GM04504 (cell line): Measurements from ENCODE around the gene MIP.
"Not testable (repeated sequence)": the region's sequence is repeated elsewhere in the genome, so short reads cannot be mapped to it uniquely, and the experiment has no call there.

Source experiments
- DNase-seq: peaks from one replicate; pipeline ENCODE4 v3.0.0-alpha.2; 2012; ENCODE audit warnings: low read depth

Gene MIP

DNA sequence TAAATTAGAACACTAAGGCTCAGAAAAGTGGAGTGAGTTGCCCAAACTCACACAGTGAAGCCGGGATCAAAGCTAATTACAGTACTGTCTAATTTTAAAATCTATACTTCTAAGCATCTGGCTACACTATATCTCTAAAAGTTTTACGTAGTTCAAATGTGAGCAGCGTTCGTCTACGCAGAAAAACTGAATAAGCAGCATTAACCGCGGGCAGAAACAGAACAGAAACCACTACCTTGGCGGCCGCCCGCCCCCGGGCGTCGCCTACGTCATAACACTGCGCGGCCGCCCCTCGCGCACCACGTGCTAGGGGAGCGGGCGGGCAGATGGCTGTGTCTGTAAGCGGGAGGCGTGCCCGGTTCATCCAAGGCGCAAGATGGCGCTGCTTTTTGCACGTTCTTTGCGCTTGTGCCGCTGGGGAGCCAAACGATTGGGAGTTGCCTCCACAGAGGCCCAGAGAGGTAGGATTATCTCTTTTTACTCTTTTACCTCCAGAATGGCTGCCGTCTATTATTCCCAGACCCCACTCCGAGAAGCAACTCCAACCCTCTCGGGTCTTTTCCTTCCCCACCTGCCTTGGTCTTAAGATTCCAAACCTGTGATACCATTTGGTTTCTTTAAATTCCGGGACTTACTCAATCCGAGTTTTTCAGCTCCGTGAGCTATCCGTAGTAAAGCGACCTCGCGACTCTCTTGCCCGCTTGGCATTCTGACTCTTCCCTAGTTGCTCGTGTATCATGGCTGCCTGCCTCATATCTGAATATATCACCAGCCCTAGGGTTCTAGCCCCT, 14.0 kb upstream of the MIP start, which contains the start of gene SPRYD4:
Gene SPRYD4, plus strand, starts transcription at position 363 of the 791 bp plus-strand sequence. Its CDS starts 14 bp downstream, at position 377.
- peak; percentile 80 for DNase-seq

DNA sequence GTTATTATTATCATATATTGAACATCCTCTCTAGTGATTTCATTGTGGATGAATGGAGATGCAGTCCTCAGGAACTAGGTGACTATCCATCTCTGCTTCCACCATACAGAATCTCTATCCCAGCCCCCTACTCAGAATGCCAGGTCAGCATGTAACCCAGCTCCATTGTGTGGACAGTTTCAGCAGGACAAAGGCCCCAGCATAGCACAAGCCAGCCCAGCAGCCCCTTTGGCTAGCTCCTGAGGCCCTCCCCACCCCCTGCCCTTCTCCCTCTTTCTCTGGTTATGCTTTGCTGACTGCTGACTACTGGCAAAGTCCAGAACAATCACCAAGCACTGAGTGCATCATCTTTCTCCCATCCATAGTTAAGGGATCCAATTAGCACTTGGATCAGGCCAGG, 8.1 kb upstream of the MIP start:
- DNase-seq = no peak

DNA sequence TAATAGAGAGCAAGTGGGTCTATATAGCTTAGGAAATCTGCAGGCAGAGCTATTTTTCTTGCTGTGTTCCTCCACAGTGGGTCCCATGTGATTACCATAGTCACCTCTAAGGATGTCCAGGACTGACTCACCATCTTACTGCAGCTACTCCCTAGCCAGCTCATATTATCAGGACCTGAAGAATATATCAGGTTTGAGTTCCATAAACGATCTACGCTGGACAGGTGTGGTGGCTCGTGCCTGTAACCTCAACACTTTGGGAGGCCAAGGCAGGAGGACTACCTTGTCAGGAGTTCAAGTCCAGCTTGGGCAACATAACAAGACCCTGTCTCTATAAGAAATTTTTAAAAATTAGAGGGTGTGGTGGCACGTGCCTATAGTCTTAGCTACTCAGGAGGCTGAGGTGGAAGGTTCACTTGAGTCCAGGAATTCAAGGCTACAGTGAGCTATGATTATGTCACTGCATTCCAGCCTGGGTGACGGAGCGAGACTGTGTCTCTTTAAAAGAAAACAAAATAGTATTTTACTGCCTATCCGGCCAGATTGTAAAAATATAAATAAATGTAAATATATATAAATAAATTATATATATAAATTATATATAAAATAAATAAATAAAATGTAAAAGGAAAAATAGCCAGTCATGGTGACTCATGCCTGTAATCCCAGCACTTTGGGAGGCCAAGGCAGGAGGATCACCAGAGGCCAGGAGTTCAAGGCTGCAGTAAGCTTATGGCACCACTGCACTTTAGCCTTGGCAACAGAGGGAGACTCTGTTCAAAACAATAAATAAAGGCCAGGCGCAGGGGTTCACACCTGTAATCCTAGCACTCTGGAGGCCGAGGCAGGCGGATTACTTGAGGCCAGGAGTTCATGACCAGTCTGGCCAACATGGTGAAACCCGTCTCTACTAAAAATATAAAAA, 7.0 kb upstream of the MIP start:
- no peak for DNase-seq

DNA sequence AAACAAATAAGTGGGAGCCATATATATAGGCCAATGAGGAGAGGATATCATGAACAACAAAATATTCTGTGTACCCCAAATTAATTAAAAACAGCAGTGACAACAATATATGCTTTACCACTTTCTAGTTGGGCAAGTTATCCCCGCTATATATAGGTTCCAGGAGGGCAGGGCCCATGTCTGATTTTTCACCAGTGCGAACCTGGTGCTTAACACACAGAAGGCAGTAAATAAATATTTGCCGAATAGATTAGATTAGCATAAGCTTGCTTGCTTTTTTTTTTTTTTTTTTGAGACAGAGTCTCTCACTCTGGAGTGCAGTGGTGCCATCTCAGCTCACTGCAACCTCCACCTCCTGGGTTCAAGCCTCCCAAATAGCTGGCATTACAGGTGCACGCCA, 3.4 kb upstream of the MIP start:
- no peak for DNase-seq

DNA sequence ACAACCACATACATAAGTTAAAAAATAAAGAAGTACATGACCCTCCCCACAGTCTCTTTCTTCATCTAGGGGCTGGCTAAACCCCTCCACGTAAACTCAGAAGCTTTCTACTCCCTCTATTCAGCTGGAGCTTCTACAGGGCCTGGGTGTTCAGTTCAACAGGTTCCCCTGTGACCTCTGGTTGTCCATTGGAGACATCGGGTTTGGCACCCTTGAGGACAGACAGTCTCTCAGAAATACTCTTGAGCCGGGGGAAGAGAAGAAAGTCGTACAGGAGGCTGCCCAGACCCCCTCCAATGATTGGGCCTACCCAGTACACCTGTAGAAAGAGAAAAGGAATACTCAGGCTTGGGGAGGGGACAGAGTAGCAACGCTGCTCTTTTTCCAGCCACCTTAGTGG, 3.3 kb downstream of the MIP start:
- DNase-seq = no peak

DNA sequence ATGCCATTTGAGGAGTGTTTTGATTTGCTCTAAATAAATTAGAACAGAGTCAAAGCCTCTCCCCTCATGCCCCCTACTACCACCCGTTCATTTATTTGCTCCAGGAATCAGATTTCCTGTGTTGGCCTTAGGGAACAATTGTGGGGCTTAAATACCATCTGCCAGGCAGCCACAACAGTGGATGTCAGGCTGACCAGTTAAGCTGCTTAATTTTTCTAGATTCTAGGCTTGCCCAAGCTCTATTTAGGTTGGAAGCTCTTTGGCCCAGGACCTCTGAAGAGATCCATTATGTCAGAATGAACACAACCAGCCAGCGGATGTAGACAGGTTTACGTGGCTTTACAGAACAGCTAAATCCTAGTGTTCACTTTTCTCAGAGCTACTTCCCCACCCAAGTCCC, 4.2 kb downstream of the MIP start:
- DNase-seq = no peak

DNA sequence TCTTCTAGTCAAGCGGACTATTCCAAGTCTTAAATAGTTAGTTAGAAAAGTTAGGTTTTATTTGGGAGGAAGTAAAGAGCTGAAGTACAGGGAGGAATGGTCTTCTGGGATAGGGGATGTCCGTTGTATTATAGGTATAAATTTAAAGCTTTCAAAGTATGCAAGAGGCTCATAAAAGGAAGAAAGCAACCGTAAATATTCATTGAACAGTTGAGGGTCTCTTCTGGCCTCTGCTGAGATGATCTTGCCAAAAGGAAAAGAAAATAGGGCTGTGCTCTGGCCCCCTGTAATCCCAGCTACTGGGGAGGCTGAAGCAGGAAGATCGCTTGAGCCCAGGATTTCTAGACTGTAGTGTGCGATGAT, 4.9 kb downstream of the MIP start:
- DNase-seq = no peak

DNA sequence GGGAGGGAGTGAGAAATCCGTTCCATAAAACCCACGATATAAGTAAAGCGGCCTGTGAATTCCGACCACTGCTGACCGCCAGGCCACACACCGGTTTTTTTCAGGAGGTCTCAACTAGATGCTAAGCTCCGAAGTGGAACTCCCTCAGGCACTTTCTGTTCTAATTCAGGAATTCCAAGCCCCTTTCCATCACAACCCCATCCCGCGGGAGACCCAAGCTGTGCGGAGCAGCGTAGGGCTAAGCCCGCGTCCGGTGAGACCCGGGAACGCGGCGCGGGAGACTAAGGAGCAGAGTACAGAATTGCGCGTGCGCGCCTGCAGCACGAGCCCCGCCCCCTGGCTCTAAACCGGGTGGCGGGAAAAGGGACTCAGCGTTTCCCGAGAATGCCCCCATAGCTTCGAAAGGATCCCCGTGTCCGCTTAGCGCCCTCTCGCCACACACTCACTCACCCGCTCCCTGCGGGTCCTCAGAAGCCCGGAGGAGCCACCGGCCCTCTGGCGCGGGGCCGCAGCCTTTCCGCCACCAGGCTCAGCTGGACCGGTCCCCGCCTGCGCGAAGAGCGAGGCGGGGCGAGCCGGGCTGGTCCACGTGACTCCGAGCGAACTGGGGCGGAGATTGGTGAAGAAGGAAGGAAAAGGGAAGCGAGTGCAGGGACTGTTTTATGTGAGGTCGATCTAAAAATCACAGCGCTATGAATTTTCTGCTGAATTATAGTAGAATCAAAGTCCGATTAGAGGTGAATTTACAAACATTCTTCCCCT, 5.4 kb downstream of the MIP start, which contains the start of gene TIMELESS:
Gene TIMELESS, minus strand, starts transcription at position 567 of the 762 bp plus-strand sequence. CDS start 15,256 bp downstream, outside the sequence.
- peak; percentile 75 for DNase-seq

DNA sequence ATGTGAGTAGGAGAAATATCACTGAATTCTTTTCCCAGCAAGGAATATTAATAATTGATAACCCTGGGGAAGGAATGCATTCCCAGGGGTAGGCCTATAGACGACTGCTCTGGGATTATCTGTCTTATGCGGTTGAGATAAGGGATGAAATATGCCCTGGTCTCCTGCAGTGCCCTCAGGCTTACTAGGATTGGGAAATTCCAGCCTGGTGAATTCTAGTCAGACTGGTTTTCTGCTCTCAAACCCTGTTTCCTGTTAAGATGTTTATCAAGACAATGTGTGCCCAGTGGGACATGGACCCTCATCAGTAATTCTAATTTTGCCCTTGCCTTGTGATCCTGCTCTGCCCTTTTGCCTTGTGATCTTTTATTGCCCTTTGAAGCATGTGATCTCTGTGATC, 11.2 kb downstream of the MIP start:
- DNase-seq = not testable (repeated sequence)

DNA sequence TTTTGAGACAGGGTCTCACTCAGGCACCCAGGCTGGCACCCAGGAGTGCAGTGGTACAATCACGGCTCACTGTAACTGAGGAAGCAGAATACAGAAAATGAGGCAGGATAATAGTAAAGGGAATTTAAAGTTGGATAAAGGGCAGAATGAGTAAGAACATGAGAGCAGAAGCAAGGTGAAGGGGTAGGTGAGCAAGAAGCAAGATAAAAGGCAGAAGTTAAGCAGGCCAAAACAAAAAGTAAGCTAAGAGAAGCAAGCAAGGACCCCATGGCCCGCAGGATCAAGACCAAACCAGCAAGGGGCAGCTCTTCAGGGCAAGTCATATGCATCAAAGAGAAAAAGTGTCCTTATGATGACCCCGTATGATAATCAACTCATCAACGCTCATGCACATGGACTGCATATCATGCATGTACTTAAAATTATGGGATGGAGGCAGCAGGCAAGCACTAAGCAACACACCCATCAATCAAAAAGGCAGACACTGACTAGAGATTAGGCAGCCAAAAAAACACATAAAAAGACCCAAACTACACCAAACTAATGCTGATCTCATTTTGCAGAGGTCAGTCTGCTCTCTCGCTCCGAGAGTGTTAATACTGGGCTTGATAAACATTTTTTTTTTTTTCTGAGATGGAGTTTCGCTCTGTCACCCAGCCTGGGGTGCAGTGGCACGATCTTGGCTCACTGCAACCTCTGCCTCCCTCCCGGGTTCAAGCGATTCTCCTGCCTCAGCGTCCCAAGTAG, 16.9 kb downstream of the MIP start:
- no peak for DNase-seq

DNA sequence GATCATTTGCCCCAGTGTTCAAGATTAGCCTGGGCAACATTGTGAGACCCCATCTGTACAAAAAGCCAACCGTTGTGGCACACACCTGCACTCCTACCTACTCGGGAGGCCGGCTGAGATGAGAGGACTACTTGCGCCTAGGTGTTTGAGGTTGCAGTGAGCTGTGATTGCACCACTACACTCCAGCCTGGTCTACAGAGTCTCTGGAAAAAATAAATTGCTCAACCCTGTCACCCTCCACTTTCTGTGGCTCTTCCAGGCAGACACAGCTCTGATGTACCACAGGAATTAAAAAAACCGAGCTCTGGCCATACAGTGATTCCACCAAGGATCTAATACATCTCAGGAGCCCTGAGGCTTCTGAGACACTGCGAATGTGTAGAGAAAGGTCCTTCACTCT, 19.6 kb downstream of the MIP start:
- DNase-seq = no peak

DNA sequence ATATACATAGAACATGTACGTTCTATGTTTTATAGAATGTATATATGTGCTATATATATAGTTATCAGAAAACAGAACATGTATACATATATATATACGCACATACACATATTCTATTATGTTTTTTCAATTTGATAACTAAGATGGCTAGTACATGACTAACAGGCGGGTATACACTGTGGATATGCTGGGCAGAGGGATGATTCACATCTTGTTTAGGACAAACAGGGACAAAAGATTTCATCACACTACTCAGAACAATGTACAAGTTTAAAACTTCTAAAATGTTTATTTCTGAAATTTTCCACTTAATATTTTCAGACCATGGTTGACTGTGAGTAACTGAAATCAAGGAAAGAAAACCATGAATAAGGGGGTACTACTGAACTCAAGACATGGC, 22.6 kb downstream of the MIP start:
- no peak for DNase-seq

DNA sequence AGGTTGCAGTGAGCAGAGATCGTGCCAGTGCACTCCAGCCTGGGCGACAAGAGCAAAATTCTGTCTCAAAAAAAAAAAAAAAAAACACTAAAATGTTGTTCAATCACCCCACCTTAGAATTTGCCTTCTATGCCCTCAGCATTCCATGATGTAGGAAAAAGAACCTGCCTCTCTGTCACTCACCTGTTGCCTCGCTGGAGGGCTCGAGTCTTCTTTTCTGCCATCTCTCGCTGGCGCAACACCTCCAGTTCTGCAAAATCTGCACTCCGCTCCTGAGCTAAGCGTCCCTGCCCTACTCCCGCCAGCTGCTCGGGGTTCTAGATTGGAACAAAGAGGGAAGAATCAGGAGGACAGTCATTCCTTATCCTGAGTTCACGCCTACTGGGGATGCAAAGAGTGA, 23.2 kb downstream of the MIP start:
- DNase-seq = no peak

DNA sequence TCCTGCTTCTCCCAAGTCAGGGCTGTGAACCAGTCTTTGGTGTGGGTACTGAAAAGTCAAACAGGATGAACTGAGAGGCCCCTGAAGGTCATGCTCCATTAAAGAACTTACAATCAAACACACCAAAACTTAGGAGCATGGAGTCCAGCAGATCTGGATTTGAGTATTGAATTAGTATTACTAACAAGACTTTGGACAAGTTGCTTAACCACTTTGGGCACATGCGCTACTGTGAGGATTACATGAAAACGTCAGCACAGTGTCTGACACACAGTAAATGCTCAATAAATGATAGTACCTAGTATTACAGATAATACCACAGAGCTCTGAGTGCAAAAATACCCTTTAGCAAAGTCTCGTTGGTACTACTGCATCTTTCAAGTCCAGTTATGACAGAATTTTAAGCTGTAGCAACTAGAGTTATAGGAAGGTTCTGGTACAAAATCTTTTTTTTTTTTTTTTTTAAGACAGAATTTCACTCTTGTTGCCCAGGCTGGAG, 28.5 kb downstream of the MIP start:
- DNase-seq = no peak

DNA sequence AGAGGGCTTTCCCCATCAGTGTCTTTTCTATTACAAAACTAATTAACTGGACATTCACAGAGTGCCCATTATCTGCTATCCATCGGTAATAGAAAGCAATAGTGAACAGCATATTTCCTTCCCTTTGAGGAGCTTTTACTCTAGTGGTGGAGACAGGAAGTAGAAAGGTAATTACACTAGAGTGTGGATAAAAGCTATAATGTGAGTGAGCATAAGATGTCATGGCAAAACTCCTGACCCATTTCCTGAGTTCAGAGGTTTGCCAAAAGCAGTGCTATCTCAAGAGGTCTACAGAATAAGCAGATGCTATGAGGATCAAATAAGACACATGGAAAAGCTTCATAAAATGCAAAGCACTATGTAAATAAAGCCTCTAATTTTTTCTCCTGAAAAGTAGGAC, 29.3 kb downstream of the MIP start:
- DNase-seq = no peak

DNA sequence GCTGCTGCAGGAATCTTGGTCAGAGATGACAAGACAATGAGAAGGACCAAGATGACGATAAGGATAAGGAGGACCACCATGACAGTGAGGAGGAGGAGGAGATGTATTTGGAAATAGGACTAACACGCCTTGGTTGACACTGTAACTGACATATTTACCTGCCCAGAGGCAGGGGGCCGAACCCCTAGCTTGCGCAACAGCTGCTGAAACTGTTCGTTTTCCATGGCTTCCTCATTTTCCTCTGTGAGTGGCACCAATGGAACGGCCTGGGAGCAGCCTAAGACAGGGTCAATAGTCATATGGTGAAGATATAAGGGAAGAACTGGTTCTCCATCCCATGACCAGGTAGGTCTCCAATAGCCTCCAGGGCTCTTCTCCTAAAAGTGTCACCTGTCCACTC, 34.0 kb downstream of the MIP start:
- no peak for DNase-seq

DNA sequence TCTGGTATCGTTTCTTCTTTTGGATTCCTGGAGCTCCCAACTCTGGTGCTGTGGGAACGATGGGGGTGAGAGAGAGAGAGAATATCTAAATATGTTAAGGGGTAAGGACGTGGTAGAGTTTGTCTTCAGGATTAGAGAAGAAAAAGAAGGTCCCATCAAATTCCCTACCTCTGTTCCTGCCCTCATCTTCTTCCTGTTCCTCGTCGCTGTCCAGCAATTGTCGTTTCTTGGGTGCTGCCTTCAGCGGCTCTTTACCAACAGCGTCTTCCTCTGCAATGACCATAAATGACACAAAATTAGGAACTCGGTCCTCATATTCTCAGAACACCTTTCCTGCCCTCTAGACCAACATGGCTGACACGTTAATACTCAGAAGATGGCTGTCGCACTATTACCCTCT, 36.7 kb downstream of the MIP start:
- DNase-seq = no peak

DNA sequence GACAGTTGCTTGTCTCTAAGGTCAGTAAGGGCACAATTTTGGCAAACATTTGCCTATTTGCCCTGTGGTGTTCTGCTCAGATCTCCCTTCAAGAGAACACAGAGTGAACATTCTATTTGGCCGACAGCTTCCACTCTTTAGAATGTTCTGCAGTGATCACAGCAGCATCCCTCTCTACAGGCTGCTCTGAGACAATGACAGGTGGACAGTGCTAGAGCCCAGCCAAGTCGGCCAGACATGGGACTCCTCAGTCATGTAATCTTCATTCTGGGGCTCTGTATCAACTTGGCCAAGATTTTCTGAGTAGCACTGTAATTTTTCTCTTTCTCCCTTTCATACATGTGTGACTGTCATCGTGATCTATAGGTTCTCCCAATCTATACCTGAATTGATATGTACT, 40.1 kb downstream of the MIP start:
- DNase-seq = no peak

DNA sequence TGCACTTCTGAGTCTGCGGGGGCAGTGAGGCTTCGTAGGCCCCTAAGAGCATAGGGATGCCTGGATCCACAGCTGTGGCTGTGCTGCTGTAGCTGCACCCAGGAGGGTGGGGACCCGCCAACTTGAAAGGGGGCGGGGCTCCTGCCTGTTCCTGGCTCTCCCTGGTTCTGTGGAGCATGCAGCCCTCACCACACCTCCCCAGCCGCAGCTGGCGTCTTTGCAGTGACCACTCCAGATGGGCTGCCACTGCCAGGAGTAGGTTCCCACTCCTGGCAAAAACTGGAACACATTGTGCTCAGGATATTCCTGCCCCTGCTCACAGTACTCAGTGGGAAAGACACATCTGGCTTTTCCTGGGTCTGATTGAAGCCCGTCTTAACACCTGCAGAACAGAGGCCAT, 41.1 kb downstream of the MIP start:
- no peak for DNase-seq

DNA sequence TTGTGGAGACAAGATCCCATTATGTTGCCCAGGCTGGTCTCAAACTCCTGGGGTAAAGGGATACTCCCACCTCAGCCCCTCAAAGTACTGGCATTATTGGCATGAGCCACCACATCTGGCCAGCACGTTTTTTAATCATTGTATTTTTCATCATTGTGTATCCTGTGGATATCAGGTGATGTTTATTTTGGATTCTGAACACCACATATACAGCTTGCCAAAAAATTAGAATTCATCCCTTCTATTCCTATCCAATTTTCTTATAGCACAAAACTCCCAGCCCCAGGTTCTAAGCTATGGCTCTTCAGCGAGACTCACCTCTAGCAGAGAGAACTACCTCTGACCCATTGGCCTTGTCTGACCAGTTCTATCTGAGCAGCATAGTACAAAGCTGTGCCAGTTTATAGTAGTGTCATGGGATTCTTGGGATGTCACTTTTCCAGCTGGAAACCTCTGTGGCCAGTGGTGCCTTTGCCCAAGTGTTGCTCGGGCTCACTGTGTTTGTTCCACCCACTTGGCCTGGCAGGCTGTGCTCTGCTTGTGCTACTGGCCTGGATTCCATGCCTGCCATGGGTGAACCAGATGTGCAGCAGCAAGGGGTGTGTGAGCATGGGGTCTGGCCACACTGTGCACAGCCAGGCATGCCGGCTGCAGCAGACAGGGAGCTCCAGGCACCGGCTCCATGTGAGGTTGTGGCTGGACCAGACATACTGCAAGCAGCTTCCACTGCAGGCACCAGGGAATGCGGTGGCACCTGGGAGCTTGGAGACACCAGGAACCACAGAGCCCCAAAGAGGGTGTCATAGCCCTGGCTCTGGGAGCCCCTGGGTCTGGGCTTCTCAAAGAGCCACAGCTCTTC, 42.4 kb downstream of the MIP start:
- no peak for DNase-seq

DNA sequence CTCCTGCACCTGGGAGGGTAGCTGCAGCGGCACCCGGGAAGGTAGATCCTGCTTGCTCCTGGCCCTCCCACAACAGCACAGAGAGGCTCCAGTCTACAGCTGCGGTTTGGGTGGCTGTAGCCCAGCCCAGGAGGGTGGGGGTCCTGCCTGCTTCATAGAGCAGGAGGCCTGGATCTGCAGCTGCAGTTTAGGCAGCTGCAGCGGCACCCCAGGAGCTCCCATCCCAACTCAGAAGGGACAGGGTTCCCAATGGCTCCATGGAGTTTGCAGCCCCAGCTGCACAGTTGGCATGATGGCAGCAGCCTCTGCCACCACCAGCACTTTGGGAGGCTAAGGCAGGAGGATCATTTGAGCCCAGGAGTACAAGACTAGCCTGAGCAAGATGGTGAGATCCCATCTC, 43.7 kb downstream of the MIP start:
- no peak for DNase-seq
